SJSA1 (cell line): ENCODE data around the gene NXT1. TPM values are rescaled to one million over a fixed set of nuclear protein-coding genes. Genes with fewer than 3 reads are reported as not detected.
A peak's percentile ranks its signal among the peaks of the same experiment; 100 is the strongest.
"Not testable (repeated sequence)": the region's sequence is repeated elsewhere in the genome, so short reads cannot be mapped to it uniquely, and the experiment has no call there.

ENCODE experiments used
- DNase-seq, 2 experiments: peaks; one replicate each; pipeline ENCODE4 v3.0.0-alpha.2; 2015 to 2020; ENCODE audit warnings: low spot score in 2 of 2, low read depth in 1 of 2
- H3K27ac ChIP-seq: fragments of 250-450 bp; sonication (Bioruptor Pico); 2 replicates; pipeline ENCODE4 v1.5.1; 2020; ENCODE audit warnings: mild to moderate bottlenecking, moderate library complexity
- H3K27me3 ChIP-seq: fragments of 250-450 bp; sonication (Bioruptor Pico); replicated peaks from 2 replicates; pipeline ENCODE4 v1.5.1; 2020; ENCODE audit warnings: mild to moderate bottlenecking, moderate library complexity
- H3K36me3 ChIP-seq: fragments of 250-450 bp; sonication (Bioruptor Pico); 2 replicates; pipeline ENCODE4 v1.5.1; 2020; ENCODE audit warnings: mild to moderate bottlenecking
- H3K4me1 ChIP-seq: fragments of 250-450 bp; sonication (Bioruptor Pico); replicated peaks from 2 replicates; pipeline ENCODE4 v1.6.1; 2021; ENCODE audit warnings: mild to moderate bottlenecking
- H3K4me3 ChIP-seq: fragments of 250-450 bp; sonication (Bioruptor Pico); 2 replicates; pipeline ENCODE4 v1.5.1; 2020; ENCODE audit warnings: mild to moderate bottlenecking
- H3K9me3 ChIP-seq: fragments of 250-450 bp; sonication (Bioruptor Pico); replicated peaks from 2 replicates; pipeline ENCODE4 v1.5.1; 2020; ENCODE audit warnings: mild to moderate bottlenecking
- total RNA-seq: library from RNA; depleted of rRNA; stranded (reverse); fragments of >200 nt; shearing (Covaris generic); gene quantifications from 2 replicates; pipeline ENCODE4 v1.2.3, GENCODE V29; 2014

Gene NXT1
- total RNA-seq, 1 experiment from 2014 or later, result 76.0 TPM

DNA sequence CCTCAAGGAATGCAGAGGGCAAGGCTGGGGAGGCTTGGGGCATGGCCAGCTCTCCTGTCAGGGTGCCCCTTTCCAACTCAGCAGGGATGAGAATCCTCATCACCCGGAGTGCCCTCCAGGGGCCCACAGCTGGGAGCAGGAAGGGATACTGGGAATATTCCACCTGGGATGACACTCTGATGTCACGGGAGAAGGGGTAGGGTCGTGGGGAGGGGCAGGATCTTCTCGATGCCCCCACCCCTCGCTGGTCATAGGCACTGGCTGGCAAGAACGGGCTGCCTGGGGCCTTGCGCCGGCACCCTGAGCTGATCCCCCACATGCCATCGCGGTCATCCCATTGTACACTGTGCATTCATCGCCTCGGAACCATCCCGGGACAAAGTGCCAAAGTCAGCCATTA lies 10.6 kb upstream of the NXT1 start:
- no peaks in the 10 kb centered on the region for H3K9me3 ChIP-seq
- H3K27me3 ChIP-seq, result no peaks in the 10 kb centered on the region
- DNase-seq, result no peak
- H3K36me3 ChIP-seq, result no peaks in the 10 kb centered on the region
- H3K27ac ChIP-seq, result no peak overlapping the region
- no peak overlapping the region for H3K4me3 ChIP-seq
- H3K4me1 ChIP-seq, result peaks cover 39% of the 10 kb centered on the region

DNA sequence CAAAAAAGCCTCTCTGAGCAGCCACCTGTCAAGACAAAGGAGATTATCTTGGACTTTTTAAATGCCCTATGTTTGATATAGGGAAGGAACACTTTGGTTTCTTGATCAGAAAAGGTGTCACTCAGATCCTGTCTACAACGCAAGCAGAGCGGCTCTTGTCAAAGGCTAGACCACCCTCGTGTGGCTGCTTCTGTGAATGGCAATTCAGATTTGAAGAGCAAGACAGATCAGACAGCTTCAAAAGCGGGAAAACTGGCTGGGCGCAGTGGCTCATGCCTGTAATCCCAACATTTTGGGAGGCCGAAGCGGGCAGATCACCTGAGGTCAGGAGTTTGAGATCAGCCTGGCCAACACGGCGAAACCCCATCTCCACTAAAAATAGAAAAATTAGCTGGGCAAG lies 10.1 kb upstream of the NXT1 start:
- Histone ChIP-seq H3K4me1 (peaks cover 38% of the 10 kb centered on the region), H3K27me3 (no peaks in the 10 kb centered on the region), H3K4me3 (no peak overlapping the region), H3K27ac (no peak overlapping the region), H3K9me3 (no peaks in the 10 kb centered on the region), H3K36me3 (no peaks in the 10 kb centered on the region)
- DNase-seq, result peak; percentile 64 to 80

DNA sequence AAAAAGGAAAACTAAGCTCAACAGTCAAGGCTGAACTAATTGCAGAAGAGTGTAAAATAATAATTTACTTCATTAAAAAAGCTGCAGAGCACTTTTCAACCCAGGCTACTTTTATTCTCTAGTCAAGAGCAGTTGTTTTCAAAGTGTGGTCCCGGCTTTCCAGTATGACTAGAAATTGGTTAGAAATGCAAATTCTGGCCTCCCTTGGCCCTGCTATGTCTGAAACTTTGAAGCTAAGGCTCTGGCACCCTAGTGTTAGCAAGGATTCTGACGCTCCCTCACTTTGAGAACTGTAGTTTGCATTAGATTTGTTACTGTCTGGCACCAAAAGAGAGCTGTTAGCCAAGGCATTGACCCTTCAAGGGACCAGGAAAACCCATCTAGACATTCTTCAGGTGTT lies 9.5 kb upstream of the NXT1 start:
- no peak overlapping the region for H3K27ac ChIP-seq
- H3K27me3 ChIP-seq, result no peaks in the 10 kb centered on the region
- DNase-seq, result no peak
- no peaks in the 10 kb centered on the region for H3K36me3 ChIP-seq
- no peaks in the 10 kb centered on the region for H3K9me3 ChIP-seq
- no peak overlapping the region for H3K4me3 ChIP-seq
- H3K4me1 ChIP-seq, result peaks cover 36% of the 10 kb centered on the region

GRCh38 chr20:23343590-23343989 lies 7.0 kb upstream of the NXT1 start:
- Histone ChIP-seq H3K4me1 (peaks cover 14% of the 10 kb centered on the region), H3K36me3 (no peaks in the 10 kb centered on the region), H3K4me3 (no peak overlapping the region), H3K9me3 (no peaks in the 10 kb centered on the region), H3K27ac (no peak overlapping the region), H3K27me3 (no peaks in the 10 kb centered on the region)
- DNase-seq, result no peak

DNA sequence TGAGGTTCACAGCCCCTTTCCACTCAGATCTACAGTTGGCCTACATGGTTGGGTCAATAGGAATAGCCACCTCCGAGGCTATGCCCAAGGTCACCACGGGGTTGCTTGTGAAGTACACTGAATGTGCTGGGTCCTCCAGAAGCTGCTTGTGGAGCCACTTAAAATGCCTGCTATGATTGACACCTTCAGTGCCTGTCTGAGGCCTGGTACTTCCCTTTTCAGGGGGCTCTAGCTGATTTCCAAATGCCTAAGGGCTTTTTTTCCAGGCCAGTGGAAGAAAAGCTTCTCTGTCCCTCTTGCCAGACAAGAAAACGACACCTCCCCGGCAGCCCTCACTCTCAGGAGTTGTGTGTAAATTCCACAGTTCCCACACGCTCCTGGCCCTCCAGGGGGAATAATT lies 6.3 kb upstream of the NXT1 start:
- no peaks in the 10 kb centered on the region for H3K36me3 ChIP-seq
- no peak for DNase-seq
- no peak overlapping the region for H3K27ac ChIP-seq
- H3K9me3 ChIP-seq, result no peaks in the 10 kb centered on the region
- H3K4me3 ChIP-seq, result no peak overlapping the region
- H3K4me1 ChIP-seq, result peaks cover 14% of the 10 kb centered on the region
- H3K27me3 ChIP-seq, result no peaks in the 10 kb centered on the region

DNA sequence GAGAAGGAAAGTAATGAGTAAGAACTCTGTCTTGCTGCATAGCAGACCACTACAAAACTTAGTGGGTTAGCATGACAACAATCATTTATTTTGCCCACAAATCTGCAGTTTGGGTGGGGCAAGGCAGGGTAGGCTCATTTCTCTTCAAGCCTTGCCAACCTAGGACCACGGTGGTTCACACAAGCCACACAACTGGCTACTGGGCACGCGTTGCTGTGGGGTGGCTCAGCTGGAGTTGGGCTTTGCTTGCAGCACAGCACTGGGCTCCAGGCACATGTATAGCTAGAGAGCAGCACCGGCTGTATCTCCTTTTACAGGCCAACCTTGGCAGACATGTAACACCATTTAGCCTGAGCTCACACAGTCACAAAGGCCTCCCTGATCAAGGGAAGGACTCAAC lies 4.6 kb upstream of the NXT1 start:
- H3K36me3 ChIP-seq, result peaks cover 3% of the 10 kb centered on the region
- peaks cover 6% of the 10 kb centered on the region for H3K4me1 ChIP-seq
- no peak for DNase-seq
- no peak overlapping the region for H3K4me3 ChIP-seq
- no peaks in the 10 kb centered on the region for H3K9me3 ChIP-seq
- H3K27me3 ChIP-seq, result no peaks in the 10 kb centered on the region
- no peak overlapping the region for H3K27ac ChIP-seq

GRCh38 chr20:23347791-23348190 lies 2.8 kb upstream of the NXT1 start:
- no peak overlapping the region for H3K4me3 ChIP-seq
- no peaks in the 10 kb centered on the region for H3K9me3 ChIP-seq
- H3K27me3 ChIP-seq, result no peaks in the 10 kb centered on the region
- no peak for DNase-seq
- peaks cover 9% of the 10 kb centered on the region for H3K36me3 ChIP-seq
- peaks cover 14% of the 10 kb centered on the region for H3K4me1 ChIP-seq
- H3K27ac ChIP-seq, result no peak overlapping the region

DNA sequence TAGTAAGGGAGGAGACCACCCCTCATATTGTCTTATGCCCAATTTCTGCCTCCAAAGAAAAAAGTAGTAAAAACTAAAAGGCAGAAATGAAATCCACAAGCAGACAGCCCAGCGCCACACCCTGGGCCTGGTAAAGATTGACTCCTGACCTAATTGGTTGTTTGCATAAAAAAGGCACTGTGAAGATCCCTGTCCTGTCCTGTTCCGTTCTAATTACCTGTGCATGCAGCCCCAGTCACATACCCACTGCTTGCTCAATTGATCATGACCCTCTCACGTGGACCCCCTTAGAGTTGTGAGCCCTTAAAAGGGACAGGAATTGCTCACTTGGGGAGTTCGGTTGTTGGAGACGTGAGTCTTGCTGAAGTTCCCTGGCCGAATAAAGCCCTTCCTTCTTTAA lies 2.1 kb upstream of the NXT1 start:
- H3K4me1 ChIP-seq, result peaks cover 14% of the 10 kb centered on the region
- H3K27me3 ChIP-seq, H3K27ac ChIP-seq, DNase-seq, H3K9me3 ChIP-seq, H3K4me3 ChIP-seq: not testable (repeated sequence)
- peaks cover 13% of the 10 kb centered on the region for H3K36me3 ChIP-seq

DNA sequence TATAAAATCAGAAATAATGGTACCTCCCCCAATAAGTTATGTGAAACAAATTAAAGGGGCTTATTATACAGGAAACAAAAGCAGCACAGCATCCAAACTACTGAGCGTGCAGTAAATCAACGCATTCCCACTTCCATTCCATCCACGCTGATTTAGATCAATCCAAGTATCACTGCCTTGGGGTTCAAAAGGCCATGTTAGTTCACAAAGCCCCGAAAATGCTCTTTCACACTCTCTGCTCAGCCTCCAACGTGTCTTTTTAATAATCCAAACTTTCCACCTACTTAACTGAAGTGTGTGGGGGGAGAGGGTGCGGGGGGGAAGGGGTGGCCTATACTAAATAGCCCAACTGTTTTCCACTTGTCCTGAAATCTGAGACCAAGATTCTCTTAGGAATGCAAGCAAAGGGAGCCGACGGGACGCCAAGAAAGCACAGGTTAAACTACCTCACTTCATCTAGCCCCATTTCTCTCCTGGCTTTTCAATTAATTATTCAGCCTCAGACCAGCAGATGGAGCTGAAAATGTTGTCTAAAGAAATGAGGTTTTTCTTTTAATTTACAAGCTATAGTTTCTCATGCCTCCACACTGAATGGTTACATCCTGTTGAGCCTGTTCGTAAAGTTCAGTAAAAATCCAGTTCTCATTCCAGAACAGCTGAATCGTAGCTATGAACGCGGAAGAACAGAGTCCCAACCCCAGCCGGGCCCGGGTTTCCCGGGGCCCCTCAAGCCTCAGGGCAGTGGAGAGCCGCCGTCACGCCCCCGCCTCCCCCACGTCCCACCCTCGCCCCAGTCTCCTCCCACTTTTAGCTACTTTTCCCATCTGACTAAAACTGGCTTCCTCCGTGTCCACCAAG lies 1.0 kb upstream of the NXT1 start:
- H3K36me3 ChIP-seq, result peaks cover 24% of the 10 kb centered on the region
- peaks cover 14% of the 10 kb centered on the region for H3K4me1 ChIP-seq
- H3K4me3 ChIP-seq, result peak overlapping the region; percentile 82
- H3K27me3 ChIP-seq, result no peaks in the 10 kb centered on the region
- H3K9me3 ChIP-seq, result no peaks in the 10 kb centered on the region
- H3K27ac ChIP-seq, result peak overlapping the region; percentile 86
- no peak for DNase-seq

DNA sequence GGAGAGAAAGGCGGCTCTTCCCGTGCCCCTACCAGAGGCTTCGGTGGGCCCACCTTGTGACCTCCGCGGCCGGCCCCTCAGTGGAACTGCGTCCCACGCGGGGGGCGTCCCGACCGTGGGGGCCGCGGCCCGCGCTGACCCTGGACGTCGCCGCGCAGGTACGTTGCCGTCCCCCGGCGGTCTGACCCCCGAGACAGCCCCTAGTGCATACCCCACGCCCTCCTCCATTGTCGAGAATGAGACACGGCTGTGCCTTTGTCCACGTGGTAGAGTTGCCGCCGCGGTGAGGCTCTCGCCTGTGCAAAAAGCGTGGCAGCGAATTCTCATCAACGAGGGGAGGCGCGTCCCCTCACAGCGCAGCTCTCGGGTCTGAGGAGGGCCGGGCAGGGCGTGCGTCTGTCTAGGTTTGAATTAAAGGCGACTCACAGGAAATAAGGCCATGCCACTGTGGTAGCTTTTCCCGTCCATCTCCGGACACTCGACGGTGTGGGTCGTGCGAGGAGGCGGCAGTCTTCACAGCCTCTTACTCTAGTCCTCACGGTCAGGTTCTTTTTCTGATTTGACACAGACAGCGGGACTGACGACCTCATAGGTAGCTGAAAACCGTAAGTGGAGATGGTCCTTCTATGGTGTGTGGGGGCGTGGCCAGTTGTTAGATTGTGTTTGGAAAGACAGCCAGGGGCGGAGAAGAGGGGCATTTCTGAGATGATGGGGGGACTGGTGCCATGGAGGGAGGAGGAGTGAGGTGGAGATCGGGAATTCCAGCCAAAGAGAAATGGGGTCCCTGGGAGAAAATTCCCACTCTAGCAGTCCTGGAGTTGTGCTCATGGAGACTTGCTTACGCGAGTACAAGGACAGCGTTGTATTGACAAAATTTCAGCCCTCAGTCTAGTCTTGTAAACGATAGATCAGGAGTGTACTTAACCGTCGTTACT lies 580 bp downstream of the NXT1 start:
- H3K9me3 ChIP-seq, result no peaks in the 10 kb centered on the region
- peaks cover 14% of the 10 kb centered on the region for H3K4me1 ChIP-seq
- H3K36me3 ChIP-seq, result peaks cover 40% of the 10 kb centered on the region
- peak overlapping the region; percentile 82 for H3K4me3 ChIP-seq
- peak; percentile 53 to 57 for DNase-seq
- peak overlapping the region; percentile 86 for H3K27ac ChIP-seq
- no peaks in the 10 kb centered on the region for H3K27me3 ChIP-seq

- H3K36me3 ChIP-seq, result peaks cover 40% of the 10 kb centered on the region
- DNase-seq, result no peak
These were observed 5.6 kb downstream of the NXT1 start for GRCh38 chr20:23356203-23356602.

DNA sequence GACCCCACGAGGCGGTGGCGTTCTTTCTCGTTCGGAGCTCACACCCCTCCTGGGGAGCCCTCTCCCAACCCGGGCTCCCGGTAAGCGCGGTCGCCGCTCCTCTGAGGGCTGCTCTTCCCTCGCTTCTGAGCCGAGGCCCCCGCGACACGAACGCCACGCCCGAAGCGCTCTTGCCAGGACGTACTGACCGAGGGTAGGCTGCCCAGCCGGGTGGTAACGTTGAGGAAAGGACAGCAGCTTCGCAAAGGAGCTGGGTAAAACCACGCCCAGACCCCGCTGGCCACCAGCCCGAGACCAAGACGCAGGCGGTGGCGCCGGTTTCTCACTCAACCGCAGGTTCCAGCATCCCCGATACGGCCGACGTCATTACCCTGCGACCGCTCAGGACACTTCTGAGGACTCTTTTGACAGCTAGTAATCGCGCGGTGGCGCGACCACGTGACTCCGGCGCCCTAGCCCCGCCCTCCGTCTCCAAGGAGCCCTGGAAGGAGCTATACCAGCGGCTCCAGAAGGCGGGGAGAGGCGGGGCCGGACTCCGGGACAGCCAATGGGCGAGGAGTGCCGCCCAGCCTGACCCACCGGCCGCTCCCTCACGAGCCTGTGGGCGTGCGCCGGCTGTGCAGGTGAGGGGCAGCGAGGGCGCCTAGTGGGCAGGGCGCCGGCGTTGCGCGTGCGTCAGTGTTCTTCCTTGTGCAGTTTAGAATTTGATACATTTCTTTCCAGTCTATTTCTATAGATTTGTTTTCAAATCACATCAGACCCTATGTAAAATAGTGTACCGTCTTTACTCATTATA lies 7.4 kb downstream of the NXT1 start:
- peak; percentile 99 to 100 for DNase-seq

More at GRCh38 chr20:23356203-23356602, 5.6 kb downstream of the NXT1 start:
- Histone ChIP-seq H3K27me3 (no peaks in the 10 kb centered on the region), H3K4me3 (no peak overlapping the region), H3K27ac (no peak overlapping the region), H3K4me1 (peaks cover 29% of the 10 kb centered on the region), H3K9me3 (no peaks in the 10 kb centered on the region)

DNA sequence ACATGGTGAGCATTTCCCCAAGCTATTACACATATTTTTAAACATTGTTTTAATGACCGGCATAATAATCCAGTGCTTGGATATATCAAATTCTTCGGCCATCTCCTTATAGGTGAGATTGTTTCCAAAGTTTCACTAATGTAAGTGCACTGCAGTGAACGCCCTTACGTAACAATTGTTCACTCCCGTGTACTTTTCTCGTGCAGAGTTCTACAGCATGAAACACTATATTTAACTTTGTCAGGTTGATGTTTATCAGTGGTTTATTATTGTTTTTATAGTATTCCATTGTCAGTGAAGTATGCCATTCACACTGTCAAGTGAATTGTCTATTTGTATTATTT lies 7.9 kb downstream of the NXT1 start:
- H3K9me3 ChIP-seq, result no peaks in the 10 kb centered on the region
- H3K4me1 ChIP-seq, result peaks cover 32% of the 10 kb centered on the region
- H3K27me3 ChIP-seq, result no peaks in the 10 kb centered on the region
- H3K36me3 ChIP-seq, result peaks cover 37% of the 10 kb centered on the region
- no peak for DNase-seq
- peak overlapping the region; percentile 47 for H3K4me3 ChIP-seq
- H3K27ac ChIP-seq, result no peak overlapping the region

More for the DNA sequence above, 7.4 kb downstream of the NXT1 start:
- peaks cover 26% of the 10 kb centered on the region for H3K4me1 ChIP-seq
- H3K36me3 ChIP-seq, result peaks cover 39% of the 10 kb centered on the region
- H3K27me3 ChIP-seq, result no peaks in the 10 kb centered on the region
- peak overlapping the region; percentile 62 for H3K27ac ChIP-seq
- H3K9me3 ChIP-seq, result no peaks in the 10 kb centered on the region
- H3K4me3 ChIP-seq, result peak overlapping the region; percentile 47
